ENCODE data around the gene CTTNBP2.

CTTNBP2 gene

DNA sequence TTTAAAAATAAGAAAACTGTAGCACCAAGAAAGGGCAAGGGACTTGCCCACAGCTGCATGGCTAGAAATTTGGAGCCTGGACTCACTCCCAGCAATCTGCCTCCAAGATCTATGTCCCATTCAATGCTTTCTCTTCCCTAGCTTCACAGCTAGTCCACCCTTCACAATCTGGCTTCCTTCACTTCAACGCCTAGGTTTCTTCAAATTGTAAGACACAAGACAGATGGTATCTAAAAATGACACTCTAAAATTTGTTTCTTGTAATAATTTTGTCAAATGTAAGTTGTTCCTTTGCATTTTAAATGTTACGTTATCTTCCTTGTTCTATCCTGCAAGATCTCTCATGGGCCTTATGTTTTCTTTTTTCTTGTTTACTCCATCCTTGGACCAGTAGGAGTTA lies 48.6 kb downstream of the CTTNBP2 start:
- no peak for DNase-seq (ENCODE audit: extremely low read depth in 1 of 2, low read depth in 1 of 2)

DNA sequence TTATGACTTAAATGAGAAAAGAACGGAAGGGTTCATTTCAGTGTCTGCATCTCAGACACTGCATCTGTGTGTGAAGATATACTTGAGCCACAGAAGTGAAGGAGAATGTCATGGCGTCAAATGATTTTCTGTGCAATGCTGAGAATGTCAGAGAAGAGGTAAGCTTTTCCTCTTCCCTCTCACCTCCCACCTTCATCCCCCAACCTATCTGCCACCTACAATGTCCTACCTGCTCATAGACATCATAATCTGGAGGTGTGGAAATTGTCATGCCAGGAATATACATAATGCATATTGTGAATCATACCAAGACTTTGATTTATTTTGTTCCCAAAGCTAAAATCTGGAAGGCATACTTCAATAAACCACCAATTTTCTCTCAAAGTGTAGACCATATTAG lies 53.7 kb downstream of the CTTNBP2 start:
- DNase-seq (ENCODE audit: extremely low read depth in 1 of 2, low read depth in 1 of 2): no peak

GRCh38 chr7:117818232-117818631 lies 55.0 kb downstream of the CTTNBP2 start:
- no peak for DNase-seq (ENCODE audit: extremely low read depth in 1 of 2, low read depth in 1 of 2)

DNA sequence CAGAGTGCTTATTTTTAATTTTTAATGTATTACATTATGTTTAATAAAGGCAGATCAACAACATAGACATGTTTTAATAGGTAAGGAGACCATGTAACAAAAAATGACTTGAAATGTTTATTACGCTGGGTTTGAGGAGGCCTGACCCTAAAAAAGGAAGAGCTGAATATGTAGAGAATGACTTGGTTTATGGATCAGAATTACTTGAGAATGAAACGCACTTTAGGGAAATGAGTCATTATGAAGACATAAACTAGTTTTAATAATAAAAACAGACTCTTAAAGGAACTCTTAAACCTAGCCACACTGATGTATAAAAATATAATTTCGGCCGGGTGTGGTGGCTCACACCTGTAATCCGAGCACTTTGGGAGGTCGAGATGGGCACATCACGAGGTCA lies 56.5 kb downstream of the CTTNBP2 start:
- DNase-seq (ENCODE audit: extremely low read depth in 1 of 2, low read depth in 1 of 2): no peak

DNA sequence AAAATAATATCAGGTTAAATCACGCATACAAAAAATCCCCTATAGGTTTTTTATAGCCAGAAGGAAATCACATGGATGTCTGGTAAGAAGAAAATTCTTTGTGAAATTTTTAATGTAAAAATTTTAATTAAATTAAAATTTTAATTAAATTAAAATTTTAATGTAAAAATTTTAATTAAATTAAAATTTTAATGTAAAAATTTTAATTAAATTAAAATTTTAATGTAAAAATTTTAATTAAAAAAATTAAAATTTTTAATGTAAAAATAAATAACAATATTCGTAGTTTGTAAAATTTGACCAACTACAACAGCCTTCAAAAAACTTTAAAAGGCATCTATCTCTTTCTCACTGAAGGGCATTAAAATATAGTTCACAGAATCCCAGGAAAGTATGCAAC lies 61.5 kb downstream of the CTTNBP2 start:
- DNase-seq (ENCODE audit: extremely low read depth in 1 of 2, low read depth in 1 of 2): no peak

- DNase-seq (ENCODE audit: extremely low read depth in 1 of 2, low read depth in 1 of 2): no peak
These were observed 62.4 kb downstream of the CTTNBP2 start for GRCh38 chr7:117810642-117811512.

DNA sequence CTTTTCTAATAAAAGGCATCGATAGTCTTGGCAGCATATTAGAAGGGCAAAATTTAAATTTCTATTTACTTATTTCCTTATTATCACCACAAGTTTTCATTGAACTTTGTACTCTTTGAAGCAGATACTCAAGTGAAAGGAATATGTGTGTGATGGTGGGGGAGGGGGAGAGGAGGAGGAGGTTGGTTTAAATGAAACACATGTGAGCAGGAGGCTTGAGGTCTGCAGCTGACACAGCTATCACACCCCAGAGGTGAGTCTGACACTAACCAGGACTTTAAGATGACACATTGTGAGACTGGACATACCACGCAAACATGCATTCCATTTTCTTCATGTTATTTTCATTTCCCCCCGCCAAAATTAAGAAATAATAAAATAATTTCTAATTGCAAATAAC lies 63.3 kb downstream of the CTTNBP2 start:
- DNase-seq (ENCODE audit: extremely low read depth in 1 of 2, low read depth in 1 of 2): no peak

GRCh38 chr7:117808910-117809705 lies 64.1 kb downstream of the CTTNBP2 start:
- DNase-seq (ENCODE audit: extremely low read depth in 1 of 2, low read depth in 1 of 2): no peak

GRCh38 chr7:117808341-117808757 lies 64.9 kb downstream of the CTTNBP2 start:
- DNase-seq (ENCODE audit: extremely low read depth in 1 of 2, low read depth in 1 of 2): no peak

- DNase-seq (ENCODE audit: extremely low read depth in 1 of 2, low read depth in 1 of 2): no peak
These were observed 65.6 kb downstream of the CTTNBP2 start for GRCh38 chr7:117807676-117808075.

GRCh38 chr7:117806011-117806410 lies 67.2 kb downstream of the CTTNBP2 start:
- no peak for DNase-seq (ENCODE audit: extremely low read depth in 1 of 2, low read depth in 1 of 2)

DNA sequence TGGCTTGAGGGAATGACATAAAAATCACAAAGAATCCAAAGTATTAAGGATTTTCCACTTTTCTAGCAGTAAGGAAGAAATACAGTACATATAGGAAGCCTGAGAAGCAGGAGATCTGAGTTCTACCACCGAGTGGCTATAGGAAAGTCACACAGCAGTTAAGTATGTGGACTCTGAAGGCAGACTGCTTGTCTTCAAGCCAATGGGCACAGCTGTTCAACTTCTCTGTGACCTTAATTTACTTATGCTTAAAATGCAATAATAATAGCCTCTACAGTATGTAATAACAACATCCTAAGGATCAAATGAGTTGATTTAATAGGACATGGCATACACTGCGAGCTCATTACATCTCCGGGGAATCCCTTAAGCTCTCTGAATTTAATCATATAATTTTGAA lies 68.0 kb downstream of the CTTNBP2 start:
- DNase-seq (ENCODE audit: extremely low read depth in 1 of 2, low read depth in 1 of 2): no peak

- DNase-seq (ENCODE audit: extremely low read depth in 1 of 2, low read depth in 1 of 2): no peak
These were observed 69.8 kb downstream of the CTTNBP2 start for GRCh38 chr7:117803476-117803875.

- DNase-seq (ENCODE audit: extremely low read depth in 1 of 2, low read depth in 1 of 2): no peak
These were observed 70.6 kb downstream of the CTTNBP2 start for GRCh38 chr7:117802660-117803059.

DNA sequence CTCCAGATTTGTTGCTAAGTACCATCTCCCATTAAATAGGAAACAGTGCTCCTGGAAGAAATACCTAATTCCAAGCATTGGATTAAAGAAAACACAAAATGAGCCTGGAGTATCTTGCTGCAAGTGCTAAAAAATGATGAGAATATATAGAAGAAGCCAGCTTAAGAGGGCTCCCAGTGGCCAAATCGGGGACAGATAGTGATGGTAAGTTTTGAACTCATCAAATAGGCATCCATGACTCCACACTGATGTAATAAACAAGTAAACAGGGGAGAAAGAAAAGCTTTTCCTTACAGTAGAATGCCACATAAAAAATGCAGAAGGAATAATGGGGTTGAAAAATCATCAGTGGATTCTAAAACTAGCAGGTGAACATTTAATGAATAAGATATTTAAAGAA lies 72.4 kb downstream of the CTTNBP2 start:
- DNase-seq (ENCODE audit: extremely low read depth in 1 of 2, low read depth in 1 of 2): no peak

GRCh38 chr7:117800406-117800805 lies 72.8 kb downstream of the CTTNBP2 start:
- no peak for DNase-seq (ENCODE audit: extremely low read depth in 1 of 2, low read depth in 1 of 2)

- no peak for DNase-seq (ENCODE audit: extremely low read depth in 1 of 2, low read depth in 1 of 2)
These were observed 76.4 kb downstream of the CTTNBP2 start for GRCh38 chr7:117796889-117797288.

GRCh38 chr7:117793976-117794375 lies 79.3 kb downstream of the CTTNBP2 start:
- no peak for DNase-seq (ENCODE audit: extremely low read depth in 1 of 2, low read depth in 1 of 2)

DNA sequence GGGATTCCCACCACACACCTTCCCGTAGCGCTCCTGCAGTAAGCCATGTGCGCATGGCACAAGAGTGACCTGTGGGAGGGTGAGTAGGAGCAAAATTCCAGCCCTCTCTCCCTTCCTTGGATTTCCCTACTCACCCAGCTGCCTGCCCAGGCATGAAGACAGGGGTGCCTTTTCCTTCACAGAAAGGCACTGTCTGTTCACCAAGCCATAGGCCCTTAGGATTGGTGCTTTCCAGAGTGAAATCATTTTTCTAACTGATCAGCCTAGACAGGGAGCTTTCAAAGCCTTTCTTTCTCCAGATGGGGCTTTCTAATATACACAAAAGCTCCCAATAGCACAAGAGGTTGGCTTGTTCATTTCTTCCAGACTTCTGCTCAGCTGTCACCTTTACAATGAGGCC lies 79.7 kb downstream of the CTTNBP2 start:
- no peak for DNase-seq (ENCODE audit: extremely low read depth in 1 of 2, low read depth in 1 of 2)

- no peak for DNase-seq (ENCODE audit: extremely low read depth in 1 of 2, low read depth in 1 of 2)
These were observed 81.1 kb downstream of the CTTNBP2 start for GRCh38 chr7:117791877-117792780.

DNA sequence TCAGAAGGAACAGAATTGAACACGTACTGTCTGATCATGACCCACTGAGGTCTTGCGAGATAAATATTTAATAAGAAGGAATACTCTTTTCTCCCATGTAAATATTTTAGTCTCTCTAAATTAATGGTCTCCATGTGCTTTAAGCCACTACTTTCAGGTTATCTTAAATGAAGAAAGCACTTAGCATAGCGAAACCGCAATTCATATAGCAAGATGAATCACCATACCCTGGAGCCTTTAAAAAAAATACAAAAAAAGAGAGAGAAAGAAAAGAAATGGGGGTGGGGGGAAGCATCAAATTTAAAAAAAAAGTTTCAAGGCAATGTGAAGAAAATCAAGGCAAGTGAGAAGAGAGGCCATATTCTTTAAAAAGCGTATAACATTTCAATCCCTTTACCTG lies 82.5 kb downstream of the CTTNBP2 start:
- no peak for DNase-seq (ENCODE audit: extremely low read depth in 1 of 2, low read depth in 1 of 2)

Measured in stimulated activated CD8-positive, alpha-beta memory T cell treated with anti-CD3 and anti-CD28 coated beads, Interleukin-7, amount 100 ng/mL, for 48 hours (primary cell).